HCT116 (cell line): ENCODE results near the gene CTRB2. TPM values are rescaled to one million over a fixed set of nuclear protein-coding genes. Genes with fewer than 3 reads are reported as not detected.

Experiments used
- ATAC-seq: fragments of 200-7000 bp; cut with Tn5 transposase; 2 replicates; pipeline ENCODE4 v1.9.1; 2020; ENCODE audit warnings: mild to moderate bottlenecking, moderate library complexity
- BruUV-seq: library from RNA; stranded (reverse); fragments of 400-500 nt; replicated peaks from 2 replicates; lab custom pipeline; 2021; lab: Mats Ljungman, UMichigan
- CTCF ChIA-PET: fragments of 300-600 bp; sonication (Branson Sonifier 250); formaldehyde crosslinking; loops from one replicate; lab custom pipeline; 2021; ENCODE audit warnings: antibody characterized with exemption; lab: Charles Lee
- POLR2A ChIA-PET: fragments of 300-600, 350-600 bp; sonication (Branson Sonifier 250); formaldehyde crosslinking; loops from one replicate; lab custom pipeline; 2021; ENCODE audit warnings: antibody characterized with exemption; lab: Charles Lee
- RAD21 ChIA-PET, 2 experiments: fragments of 300-600 bp; sonication (Branson Sonifier 250); formaldehyde crosslinking; loops; one replicate each; lab custom pipeline; 2023; ENCODE audit warnings: low total read pairs in 2 of 2; ENCODE audit not compliant: uncharacterized antibody in 2 of 2, unreplicated experiment in 2 of 2, low non-redundant PET in 1 of 2; lab: Charles Lee
- DNase-seq: peaks from one replicate; pipeline ENCODE4 v3.0.0-alpha.2; 2010; ENCODE audit warnings: low read depth, low spot score
- H2AFZ ChIP-seq: fragments of 200-600 bp; shearing (Covaris generic), sonication (generic); 2 replicates; pipeline ENCODE4 v1.6.1; 2017; ENCODE audit warnings: low read depth, mixed run types, mixed read lengths, antibody characterized with exemption, low read length; ENCODE audit not compliant: poor library complexity, severe bottlenecking
- H3K27ac ChIP-seq: 2 replicates; pipeline ENCODE4 v1.5.1; 2012; ENCODE audit warnings: low read depth, low read length
- H3K27me3 ChIP-seq: fragments of 200-600 bp; sonication (generic); 2 replicates; pipeline ENCODE4 v1.6.1; 2016; ENCODE audit warnings: mixed run types, low read length, mixed read lengths; ENCODE audit not compliant: insufficient read depth
- H3K36me3 ChIP-seq, 2 experiments: fragments of 200-500 bp in 1 of 2; fragments of 200-600 bp in 1 of 2; sonication (Bioruptor generic) in 1 of 2; sonication (generic) in 1 of 2; 2 replicates each; pipeline versions ENCODE4 v1.5.1 to v1.6.1; 2014 to 2016; ENCODE audit warnings: low read length in 2 of 2, inconsistent platforms in 1 of 2, mixed read lengths in 1 of 2, mixed run types in 1 of 2; ENCODE audit not compliant: insufficient read depth in 2 of 2, control insufficient read depth in 1 of 2
- H3K4me1 ChIP-seq, 2 experiments: fragments of 200-600 bp in 1 of 2; sonication (generic) in 1 of 2; 2 replicates each; pipeline versions ENCODE4 v1.5.1 to v1.6.1; 2012 to 2017; ENCODE audit warnings: low read length in 2 of 2, inconsistent platforms in 1 of 2, mild to moderate bottlenecking in 1 of 2, mixed read lengths in 1 of 2, mixed run types in 1 of 2, moderate library complexity in 1 of 2; ENCODE audit not compliant: insufficient read depth in 2 of 2, control insufficient read depth in 1 of 2
- H3K4me2 ChIP-seq: fragments of 200-600 bp; sonication (generic); 2 replicates; pipeline ENCODE4 v1.6.1; 2017; ENCODE audit warnings: mixed run types, low read length, mixed read lengths
- H3K4me3 ChIP-seq, 2 experiments: fragments of 200-600 bp in 1 of 2; sonication (generic) in 1 of 2; replicated peaks in 1 of 2; 2 replicates each; pipeline ENCODE4 v1.5.1; 2011 to 2016; ENCODE audit warnings: low read length in 2 of 2, control low read depth in 1 of 2, low read depth in 1 of 2, mild to moderate bottlenecking in 1 of 2, mixed read lengths in 1 of 2, mixed run types in 1 of 2
- H3K79me2 ChIP-seq: fragments of 200-600 bp; sonication (generic); 2 replicates; pipeline ENCODE4 v1.6.1; 2017; ENCODE audit warnings: mild to moderate bottlenecking, mixed run types, low read length, moderate library complexity, mixed read lengths; ENCODE audit not compliant: insufficient read depth
- H3K9ac ChIP-seq: fragments of 200-600 bp; sonication (generic); 2 replicates; pipeline ENCODE4 v1.6.1; 2016; ENCODE audit warnings: low read length, mixed read lengths
- H3K9me2 ChIP-seq: fragments of 200-600 bp; sonication (generic), shearing (Covaris generic); 2 replicates; pipeline ENCODE4 v1.6.1; 2017; ENCODE audit warnings: mixed run types, mild to moderate bottlenecking, moderate library complexity; ENCODE audit not compliant: insufficient read depth
- H3K9me3 ChIP-seq, 2 experiments: fragments of 200-500 bp in 1 of 2; fragments of 200-600 bp in 1 of 2; sonication (Bioruptor generic) in 1 of 2; sonication (generic) in 1 of 2; 2 replicates each; pipeline ENCODE4 v1.6.1; 2014 to 2017; ENCODE audit warnings: low read length in 2 of 2, mixed read lengths in 2 of 2, inconsistent platforms in 1 of 2, low read depth in 1 of 2, mild to moderate bottlenecking in 1 of 2, mixed run types in 1 of 2, moderate library complexity in 1 of 2; ENCODE audit not compliant: control insufficient read depth in 1 of 2, insufficient read depth in 1 of 2
- H4K20me1 ChIP-seq: fragments of 200-600 bp; sonication (generic), shearing (Covaris generic); 2 replicates; pipeline ENCODE4 v1.6.1; 2017; ENCODE audit warnings: mixed run types, mild to moderate bottlenecking, moderate library complexity; ENCODE audit not compliant: insufficient read depth
- CBX3 ChIP-seq: IDR thresholded peaks from 2 replicates; pipeline ENCODE4 v1.6.1; 2012; ENCODE audit warnings: low read depth
- EGR1 ChIP-seq: IDR thresholded peaks from 2 replicates; pipeline ENCODE4 v1.6.1; 2012; ENCODE audit warnings: low read depth
- EZH2 ChIP-seq: fragments of 200-600 bp; sonication (generic); IDR thresholded peaks from 2 replicates; pipeline ENCODE4 v1.6.1; 2017; ENCODE audit warnings: antibody characterized with exemption, mixed run types
- EZH2phosphoT487 ChIP-seq: fragments of 200-600 bp; IDR thresholded peaks from 2 replicates; pipeline ENCODE4 v1.6.1; 2018; ENCODE audit warnings: antibody characterized with exemption, borderline replicate concordance
- FOSL1 ChIP-seq: IDR thresholded peaks from 2 replicates; pipeline ENCODE4 v1.6.1; 2012; ENCODE audit warnings: low read depth
- JUND ChIP-seq: IDR thresholded peaks from 2 replicates; pipeline ENCODE4 v1.6.1; 2012
- POLR2AphosphoS5 ChIP-seq: IDR thresholded peaks from 2 replicates; pipeline ENCODE4 v1.6.1; 2011; ENCODE audit warnings: mild to moderate bottlenecking, low read depth, low read length, moderate library complexity
- RAD21 ChIP-seq: IDR thresholded peaks from 2 replicates; pipeline ENCODE4 v1.6.1; 2012; ENCODE audit warnings: low read depth, mild to moderate bottlenecking
- SP1 ChIP-seq: IDR thresholded peaks from 2 replicates; pipeline ENCODE4 v1.6.1; 2012; ENCODE audit warnings: low read depth
- SRF ChIP-seq: IDR thresholded peaks from 2 replicates; pipeline ENCODE4 v1.6.1; 2012; ENCODE audit warnings: low read depth
- TCF7L2 ChIP-seq: IDR thresholded peaks from 2 replicates; pipeline ENCODE4 v1.7.0; 2011; ENCODE audit warnings: borderline replicate concordance, inconsistent platforms; ENCODE audit not compliant: insufficient read depth, insufficient read length; ENCODE audit errors: extremely low read depth
- ZFX ChIP-seq: fragments of 450-650 bp; IDR thresholded peaks from 2 replicates; pipeline ENCODE4 v1.6.1; 2017
- intact Hi-C: fragments of 100-400 bp; cut with micrococcal nuclease; formaldehyde crosslinking; loops from 2 replicates; pipeline ENCODE4 v1.10.0; 2022
- total RNA-seq: library from RNA; stranded (reverse); gene quantifications from one replicate; pipeline ENCODE4 v1.2.1, GENCODE V29; 2021; ENCODE audit not compliant: unreplicated experiment
- TF ChIP-seq, protein P1 (sequence below): IDR thresholded peaks from 2 replicates; pipeline ENCODE4 v1.6.1; 2012
- TF ChIP-seq, protein P2 (sequence below): IDR thresholded peaks from 2 replicates; pipeline ENCODE4 v1.6.1; 2012; ENCODE audit warnings: low read depth

CTRB2 gene
- total RNA-seq, 1 experiment from 2014 or later, result 10.0 TPM

DNA sequence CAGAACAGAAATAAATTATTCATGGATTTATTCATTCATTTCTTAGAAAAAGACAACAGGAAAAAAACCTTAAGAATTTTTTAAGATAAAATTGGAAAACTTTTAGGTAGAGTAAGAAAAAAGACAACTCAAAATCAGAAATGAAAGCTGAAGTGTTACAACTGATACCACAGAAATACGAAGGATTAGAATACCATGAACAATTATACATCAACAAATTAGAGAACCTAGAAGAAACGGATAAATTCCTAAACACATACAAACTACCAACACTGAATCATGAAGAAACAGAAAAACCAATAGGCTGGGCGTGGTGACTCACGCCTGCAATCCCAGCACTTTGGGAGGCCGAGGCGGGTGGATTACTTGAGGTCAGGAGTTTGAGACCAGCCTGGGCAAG lies 27.8 kb downstream of the CTRB2 start:
- TF ChIP-seq FOSL1, result no peak
- TF ChIP-seq CBX3, result no peak
- no peak for TF ChIP-seq TCF7L2
- no peak for TF ChIP-seq JUND
- TF ChIP-seq, protein P1, sequence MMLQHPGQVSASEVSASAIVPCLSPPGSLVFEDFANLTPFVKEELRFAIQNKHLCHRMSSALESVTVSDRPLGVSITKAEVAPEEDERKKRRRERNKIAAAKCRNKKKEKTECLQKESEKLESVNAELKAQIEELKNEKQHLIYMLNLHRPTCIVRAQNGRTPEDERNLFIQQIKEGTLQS, result no peak
- no peak for TF ChIP-seq EGR1
- TF ChIP-seq, protein P2, sequence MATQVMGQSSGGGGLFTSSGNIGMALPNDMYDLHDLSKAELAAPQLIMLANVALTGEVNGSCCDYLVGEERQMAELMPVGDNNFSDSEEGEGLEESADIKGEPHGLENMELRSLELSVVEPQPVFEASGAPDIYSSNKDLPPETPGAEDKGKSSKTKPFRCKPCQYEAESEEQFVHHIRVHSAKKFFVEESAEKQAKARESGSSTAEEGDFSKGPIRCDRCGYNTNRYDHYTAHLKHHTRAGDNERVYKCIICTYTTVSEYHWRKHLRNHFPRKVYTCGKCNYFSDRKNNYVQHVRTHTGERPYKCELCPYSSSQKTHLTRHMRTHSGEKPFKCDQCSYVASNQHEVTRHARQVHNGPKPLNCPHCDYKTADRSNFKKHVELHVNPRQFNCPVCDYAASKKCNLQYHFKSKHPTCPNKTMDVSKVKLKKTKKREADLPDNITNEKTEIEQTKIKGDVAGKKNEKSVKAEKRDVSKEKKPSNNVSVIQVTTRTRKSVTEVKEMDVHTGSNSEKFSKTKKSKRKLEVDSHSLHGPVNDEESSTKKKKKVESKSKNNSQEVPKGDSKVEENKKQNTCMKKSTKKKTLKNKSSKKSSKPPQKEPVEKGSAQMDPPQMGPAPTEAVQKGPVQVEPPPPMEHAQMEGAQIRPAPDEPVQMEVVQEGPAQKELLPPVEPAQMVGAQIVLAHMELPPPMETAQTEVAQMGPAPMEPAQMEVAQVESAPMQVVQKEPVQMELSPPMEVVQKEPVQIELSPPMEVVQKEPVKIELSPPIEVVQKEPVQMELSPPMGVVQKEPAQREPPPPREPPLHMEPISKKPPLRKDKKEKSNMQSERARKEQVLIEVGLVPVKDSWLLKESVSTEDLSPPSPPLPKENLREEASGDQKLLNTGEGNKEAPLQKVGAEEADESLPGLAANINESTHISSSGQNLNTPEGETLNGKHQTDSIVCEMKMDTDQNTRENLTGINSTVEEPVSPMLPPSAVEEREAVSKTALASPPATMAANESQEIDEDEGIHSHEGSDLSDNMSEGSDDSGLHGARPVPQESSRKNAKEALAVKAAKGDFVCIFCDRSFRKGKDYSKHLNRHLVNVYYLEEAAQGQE, result no peak
- TF ChIP-seq EZH2phosphoT487, result no peak
- no peak for TF ChIP-seq EZH2
- no peak for TF ChIP-seq POLR2AphosphoS5
- no peak for TF ChIP-seq SP1
- TF ChIP-seq ZFX, result no peak
- TF ChIP-seq SRF, result no peak
- no peak for TF ChIP-seq RAD21
- intact Hi-C loops, result no loop called here
- CTCF ChIA-PET, result no interaction called here
- H3K4me2 ChIP-seq, result no peak overlapping the region
- no peaks in the 10 kb centered on the region for H3K27me3 ChIP-seq
- no peak overlapping the region for H3K9ac ChIP-seq
- H3K36me3 ChIP-seq, result no peaks in the 10 kb centered on the region
- no peaks in the 10 kb centered on the region for H3K79me2 ChIP-seq
- no peak overlapping the region for H3K4me3 ChIP-seq
- no peaks in the 10 kb centered on the region for H3K9me2 ChIP-seq
- no TSS peak for BruUV-seq
- no peak overlapping the region for H3K27ac ChIP-seq
- DNase-seq, result no peak
- no peak for ATAC-seq
- POLR2A ChIA-PET, result no interaction called here
- H3K4me1 ChIP-seq, result no peaks in the 10 kb centered on the region
- peaks cover 9 to 17% of the 10 kb centered on the region in 2 experiments; a peak in 3 of 4 replicates for H3K9me3 ChIP-seq
- no peaks in the 10 kb centered on the region for H4K20me1 ChIP-seq
- H2AFZ ChIP-seq, result no peak overlapping the region
- RAD21 ChIA-PET, result no interaction called here
